ENCODE data around the gene SLC14A1. TPM values are rescaled to one million over a fixed set of nuclear protein-coding genes. Genes with fewer than 3 reads are reported as not detected.

The SLC14A1 gene
- total RNA-seq (1 to 10 TPM; 5.2 to 5.3 TPM), total RNA-seq (0 to 22.0 (median 1.9) reads per million in 172 experiments)
- 9.2 TPM for polyA plus RNA-seq (2013, experiment 1 of 2)
- 17.9 TPM for polyA plus RNA-seq (2013, experiment 2 of 2)

GRCh38 chr18:45723567-45724355 is at the start of gene SLC14A1:
Gene SLC14A1, plus strand, starts transcription at chr18:45724181. Its CDS starts 6,140 bp downstream, at chr18:45730321.
- H3K4me3 Mint-ChIP-seq = no peak within 1 kb of the TSS
- H3K4me1 ChIP-seq (ENCODE audit: insufficient read depth, low read length) = peaks cover 3% of the 10 kb centered on the region
- ChIA-PET CTCF (interaction anchor here (1.1 to 1.4 kb wide), 3 partner anchors 10 to 156 kb away, joined by 3 to 4 read pairs (median 3); no protein-coding TSS in a partner anchor), POLR2A (no interaction called here)
- no peaks in the 10 kb centered on the region for H3K4me1 Mint-ChIP-seq (ENCODE audit: low read depth)
- no peak within 1 kb of the TSS for H3K27ac Mint-ChIP-seq
- H3K27me3 Mint-ChIP-seq = peaks cover 4% of the 10 kb centered on the region
- H3K27ac ChIP-seq (ENCODE audit: low read depth in 1 of 2, low read length in 2 of 2) = no peak within 1 kb of the TSS
- H3K27me3 ChIP-seq (ENCODE audit: control insufficient read depth in 1 of 2, insufficient read depth in 2 of 2, low read length in 2 of 2) = no peaks in the 10 kb centered on the region
- H3K9me3 Mint-ChIP-seq = no peaks in the 10 kb centered on the region
- intact Hi-C loops (cut with DNase I, micrococcal nuclease) = no loop called here
- ATAC-seq (ENCODE audit: poor library complexity) = no peak
- H3K4me3 ChIP-seq (ENCODE audit: low read length) = no peak within 1 kb of the TSS
- TF ChIP-seq, protein P1, sequence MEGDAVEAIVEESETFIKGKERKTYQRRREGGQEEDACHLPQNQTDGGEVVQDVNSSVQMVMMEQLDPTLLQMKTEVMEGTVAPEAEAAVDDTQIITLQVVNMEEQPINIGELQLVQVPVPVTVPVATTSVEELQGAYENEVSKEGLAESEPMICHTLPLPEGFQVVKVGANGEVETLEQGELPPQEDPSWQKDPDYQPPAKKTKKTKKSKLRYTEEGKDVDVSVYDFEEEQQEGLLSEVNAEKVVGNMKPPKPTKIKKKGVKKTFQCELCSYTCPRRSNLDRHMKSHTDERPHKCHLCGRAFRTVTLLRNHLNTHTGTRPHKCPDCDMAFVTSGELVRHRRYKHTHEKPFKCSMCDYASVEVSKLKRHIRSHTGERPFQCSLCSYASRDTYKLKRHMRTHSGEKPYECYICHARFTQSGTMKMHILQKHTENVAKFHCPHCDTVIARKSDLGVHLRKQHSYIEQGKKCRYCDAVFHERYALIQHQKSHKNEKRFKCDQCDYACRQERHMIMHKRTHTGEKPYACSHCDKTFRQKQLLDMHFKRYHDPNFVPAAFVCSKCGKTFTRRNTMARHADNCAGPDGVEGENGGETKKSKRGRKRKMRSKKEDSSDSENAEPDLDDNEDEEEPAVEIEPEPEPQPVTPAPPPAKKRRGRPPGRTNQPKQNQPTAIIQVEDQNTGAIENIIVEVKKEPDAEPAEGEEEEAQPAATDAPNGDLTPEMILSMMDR (IDR thresholded peaks at IDR 0.05) = no peak
- DNase-seq = no peak
- H3K36me3 Mint-ChIP-seq (ENCODE audit: low read depth) = no peaks in the 10 kb centered on the region
- no peaks in the 10 kb centered on the region for H3K36me3 ChIP-seq (ENCODE audit: insufficient read depth, low read length)
- peaks cover 0 to 5% of the 10 kb centered on the region in 2 experiments for H3K9me3 ChIP-seq (ENCODE audit: control insufficient read depth in 1 of 2, insufficient read depth in 1 of 2, low read length in 2 of 2)

- Mint-ChIP-seq H3K9me3 (no peaks in the 10 kb centered on the region), H3K27me3 (peaks cover 10% of the 10 kb centered on the region), H3K27ac (no peak overlapping the region), H3K4me3 (no peak overlapping the region), H3K36me3 (ENCODE audit: low read depth) (no peaks in the 10 kb centered on the region), H3K4me1 (ENCODE audit: low read depth) (peaks cover 4% of the 10 kb centered on the region)
- H3K36me3 ChIP-seq (ENCODE audit: insufficient read depth, low read length) = no peaks in the 10 kb centered on the region
- H3K27me3 ChIP-seq (ENCODE audit: control insufficient read depth in 1 of 2, insufficient read depth in 2 of 2, low read length in 2 of 2) = no peaks in the 10 kb centered on the region
- no peak overlapping the region for H3K4me3 ChIP-seq (ENCODE audit: low read length)
- ATAC-seq (ENCODE audit: poor library complexity) (no peak), DNase-seq (no peak)
- ChIA-PET POLR2A (interaction anchor here (1.7 kb wide), 1 partner anchor 10 kb away, joined by 4 read pairs; no protein-coding TSS in a partner anchor), CTCF (no interaction called here)
- intact Hi-C loops (cut with DNase I, micrococcal nuclease) = no loop called here
- peaks cover 9% of the 10 kb centered on the region for H3K4me1 ChIP-seq (ENCODE audit: insufficient read depth, low read length)
- TF ChIP-seq, protein P1 (IDR thresholded peaks at IDR 0.05) = no peak
- no peak overlapping the region for H3K27ac ChIP-seq (ENCODE audit: low read depth in 1 of 2, low read length in 2 of 2)
- no peaks in the 10 kb centered on the region for H3K9me3 ChIP-seq (ENCODE audit: control insufficient read depth in 1 of 2, insufficient read depth in 1 of 2, low read length in 2 of 2)
Measured at GRCh38 chr18:45677276-45677807, 46.6 kb upstream of the SLC14A1 start.

DNA sequence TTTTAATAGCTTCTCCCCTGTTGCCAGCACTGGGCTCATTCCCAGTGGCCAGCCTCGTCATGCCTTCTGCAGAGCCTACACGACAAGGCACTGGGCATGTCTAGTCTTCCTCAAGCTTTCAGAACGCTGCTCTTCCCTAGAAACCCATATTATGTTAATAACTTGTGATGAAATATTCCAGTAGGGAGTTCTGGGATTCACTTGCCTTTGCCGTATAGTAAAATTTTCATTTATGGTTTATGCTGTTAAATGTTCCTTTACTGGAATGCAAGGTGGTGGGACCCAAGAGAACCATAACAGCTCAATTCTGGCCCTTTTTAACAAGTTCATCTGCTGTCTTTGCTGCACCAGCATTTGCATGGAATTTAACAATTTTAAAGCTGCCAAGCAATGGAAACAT is 45.5 kb upstream of the SLC14A1 start:
- Histone ChIP-seq H3K9me3 (ENCODE audit: control insufficient read depth in 1 of 2, insufficient read depth in 1 of 2, low read length in 2 of 2) (no peaks in the 10 kb centered on the region), H3K27me3 (ENCODE audit: control insufficient read depth in 1 of 2, insufficient read depth in 2 of 2, low read length in 2 of 2) (no peaks in the 10 kb centered on the region), H3K27ac (ENCODE audit: low read depth in 1 of 2, low read length in 2 of 2) (no peak overlapping the region), H3K36me3 (ENCODE audit: insufficient read depth, low read length) (no peaks in the 10 kb centered on the region), H3K4me3 (ENCODE audit: low read length) (no peak overlapping the region), H3K4me1 (ENCODE audit: insufficient read depth, low read length) (peaks cover 9% of the 10 kb centered on the region)
- intact Hi-C loops (cut with DNase I, micrococcal nuclease) = no loop called here
- Mint-ChIP-seq H3K36me3 (ENCODE audit: low read depth) (no peaks in the 10 kb centered on the region), H3K9me3 (no peaks in the 10 kb centered on the region), H3K4me1 (ENCODE audit: low read depth) (peaks cover 10% of the 10 kb centered on the region), H3K27ac (no peak overlapping the region), H3K27me3 (peaks cover 12% of the 10 kb centered on the region), H3K4me3 (no peak overlapping the region)
- CTCF ChIA-PET = no interaction called here
- POLR2A ChIA-PET = interaction anchor here (1.7 kb wide), 1 partner anchor 9 kb away, joined by 4 read pairs; no protein-coding TSS in a partner anchor
- ATAC-seq (ENCODE audit: poor library complexity) = no peak
- TF ChIP-seq, protein P1 (IDR thresholded peaks at IDR 0.05) = no peak
- no peak for DNase-seq
